GM18858 (cell line): ENCODE results near the gene ZDHHC7.
"Not testable (repeated sequence)": the region's sequence is repeated elsewhere in the genome, so short reads cannot be mapped to it uniquely, and the experiment has no call there.

Experiments
- ATAC-seq: cut with Tn5 transposase; IDR thresholded peaks from one replicate; pipeline ENCODE4 v1.9.1; 2021; ENCODE audit not compliant: unreplicated experiment

The ZDHHC7 gene

GRCh38 chr16:85010931-85011845, at the start of gene ZDHHC7:
TSS of gene ZDHHC7 (minus strand) at chr16:85011535. CDS start at chr16:84990618, 20,917 bp downstream.
- peak; percentile 79 for ATAC-seq

DNA sequence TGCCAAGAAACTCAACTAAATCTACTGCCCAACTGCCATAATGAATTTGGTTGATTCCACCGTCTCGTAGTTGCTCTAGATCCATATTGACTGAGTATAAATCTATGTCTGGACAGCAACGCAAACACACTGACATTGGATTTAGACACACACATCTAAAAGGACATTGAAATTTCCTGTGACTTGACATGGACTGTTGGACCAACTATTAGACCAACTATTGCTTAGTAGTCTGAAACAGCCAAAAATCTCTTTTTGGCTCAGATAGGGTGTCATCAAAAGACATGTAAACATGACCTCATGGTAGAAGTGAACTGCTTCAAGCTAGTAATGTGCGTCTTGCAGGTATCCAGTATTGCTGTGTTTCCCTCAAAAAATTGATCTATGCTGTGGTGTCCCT, 47.6 kb upstream of the ZDHHC7 start:
- no peak for ATAC-seq

- no peak for ATAC-seq
Observed at GRCh38 chr16:85057948-85058347, 46.6 kb upstream of the ZDHHC7 start.

DNA sequence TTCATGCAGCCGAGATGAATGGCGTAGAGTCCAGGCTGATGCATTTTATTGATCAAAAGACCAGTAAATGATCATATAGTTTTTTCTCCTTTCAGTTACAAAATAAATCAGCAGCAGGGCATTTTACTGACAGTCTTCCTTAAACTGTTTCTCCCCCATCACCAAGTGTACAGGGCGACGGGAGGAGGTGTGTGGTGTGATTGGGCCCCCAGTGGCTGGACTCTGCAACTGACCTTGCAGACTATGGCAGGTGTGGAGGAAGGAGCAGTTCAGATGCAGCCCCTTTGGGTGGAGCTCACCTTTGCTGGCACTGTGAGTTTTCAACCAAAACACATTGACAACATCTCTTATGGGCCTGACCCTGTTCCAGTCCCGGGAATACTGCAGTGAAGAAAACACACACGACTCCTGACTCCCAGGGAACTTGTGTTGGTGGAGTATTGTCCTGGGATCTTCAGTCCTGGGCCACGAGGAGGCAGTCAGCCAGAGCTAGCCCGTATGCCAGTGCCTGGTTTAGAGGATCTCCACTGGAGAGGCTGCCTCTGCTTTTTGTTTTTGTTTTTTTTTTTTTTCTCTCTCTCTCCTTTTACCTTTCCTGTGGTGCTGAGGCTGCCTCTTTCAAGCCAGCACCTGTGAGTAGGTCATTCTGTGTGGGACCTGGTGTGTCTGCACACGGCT, 46.0 kb upstream of the ZDHHC7 start:
- no peak for ATAC-seq

GRCh38 chr16:85056211-85056748, 44.9 kb upstream of the ZDHHC7 start:
- ATAC-seq = no peak

GRCh38 chr16:85055493-85056210, 44.3 kb upstream of the ZDHHC7 start:
- ATAC-seq = peak; percentile 67

- ATAC-seq = no peak
Observed at GRCh38 chr16:85054948-85055492, 43.7 kb upstream of the ZDHHC7 start.

- not testable (repeated sequence) for ATAC-seq
Observed at GRCh38 chr16:85054321-85054720, 43.0 kb upstream of the ZDHHC7 start.

GRCh38 chr16:85052536-85052935, 41.2 kb upstream of the ZDHHC7 start:
- ATAC-seq = no peak

DNA sequence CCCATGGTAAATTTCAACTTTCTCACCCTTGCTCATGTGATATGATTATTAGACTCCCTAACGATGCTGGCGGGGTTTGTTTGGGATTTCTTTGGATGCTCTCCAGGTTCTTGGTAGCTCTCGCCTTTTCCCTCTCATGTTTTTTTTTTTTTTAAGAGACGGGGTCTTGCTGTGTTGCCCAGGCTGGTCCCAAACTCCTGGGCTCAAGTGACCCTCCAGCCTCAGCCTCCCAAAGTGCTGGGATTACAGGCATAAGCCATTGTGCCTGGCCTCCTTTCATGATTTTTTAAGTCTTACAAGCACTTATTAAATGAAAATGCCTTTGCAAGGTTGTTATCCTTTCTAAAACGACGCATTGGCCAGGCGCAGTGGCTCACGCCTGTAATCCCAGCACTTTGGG, 40.3 kb upstream of the ZDHHC7 start:
- ATAC-seq = no peak

- no peak for ATAC-seq
Observed at GRCh38 chr16:85051067-85051581, 39.8 kb upstream of the ZDHHC7 start.

DNA sequence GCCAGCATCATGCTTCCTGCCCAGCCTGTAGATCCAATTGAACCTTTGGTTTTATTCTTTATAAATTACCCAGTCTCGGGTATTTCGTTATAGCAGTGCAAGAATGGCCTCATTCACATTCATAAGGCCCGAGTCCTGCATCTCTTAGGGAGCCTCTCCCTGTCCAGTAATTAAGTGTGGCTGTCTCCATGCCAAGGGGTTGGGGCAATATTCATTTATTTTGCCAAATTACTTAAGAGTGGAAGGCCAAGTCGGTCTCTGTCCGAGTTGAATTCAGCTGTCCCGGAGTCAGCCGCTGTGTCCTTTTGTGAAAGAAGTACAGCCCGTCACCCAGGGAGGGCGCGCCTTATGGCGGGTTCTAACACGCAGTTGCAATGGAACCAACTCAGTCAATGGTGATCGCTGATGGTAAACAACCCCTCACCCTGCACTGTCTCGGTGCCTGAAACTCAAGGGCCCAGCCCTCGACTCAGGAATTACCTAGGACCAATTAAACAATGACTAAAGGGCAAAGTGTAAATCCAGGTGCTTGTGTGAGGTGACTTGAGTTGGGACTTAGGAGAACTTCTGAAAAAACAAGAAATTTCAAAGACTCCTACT, 38.5 kb upstream of the ZDHHC7 start:
- ATAC-seq = no peak

GRCh38 chr16:85048921-85049562, 37.7 kb upstream of the ZDHHC7 start:
- ATAC-seq = no peak

- ATAC-seq = no peak
Observed at GRCh38 chr16:85047867-85048455, 36.6 kb upstream of the ZDHHC7 start.

- ATAC-seq = no peak
Observed at GRCh38 chr16:85046931-85047866, 35.9 kb upstream of the ZDHHC7 start.

DNA sequence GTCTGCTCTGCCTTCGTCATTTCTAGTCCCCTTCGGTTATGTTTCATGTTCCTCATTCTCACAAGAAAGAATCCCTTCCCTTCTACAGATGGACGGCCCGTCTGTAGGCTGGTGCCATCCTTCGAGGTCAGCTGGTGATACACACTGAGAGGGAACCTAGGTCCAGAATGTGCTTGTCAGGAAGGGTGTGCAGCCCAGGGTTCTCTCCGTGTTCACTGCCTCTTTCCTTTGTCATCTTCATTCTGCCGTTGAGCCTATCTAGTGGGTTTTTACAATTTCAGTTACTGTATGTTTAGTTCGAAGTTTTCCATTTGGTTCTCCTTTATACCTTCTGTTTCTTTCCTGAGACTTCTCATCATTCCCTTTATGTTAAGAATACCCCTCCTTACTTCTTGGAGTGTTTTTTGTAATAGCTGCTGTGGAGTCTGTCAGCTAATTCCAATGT, 35.2 kb upstream of the ZDHHC7 start:
- ATAC-seq = no peak

- no peak for ATAC-seq
Observed at GRCh38 chr16:85045641-85046471, 34.5 kb upstream of the ZDHHC7 start.
